Epithelial cell of proximal tubule (primary cell): ENCODE results near the gene OR2T2. TPM values are rescaled to one million over a fixed set of nuclear protein-coding genes. Genes with fewer than 3 reads are reported as not detected.
"Not testable (repeated sequence)": the region's sequence is repeated elsewhere in the genome, so short reads cannot be mapped to it uniquely, and the experiment has no call there.

Source experiments
- DNase-seq: peaks from one replicate; pipeline ENCODE4 v3.0.0-alpha.2; 2011; ENCODE audit warnings: low read depth
- H3K4me3 ChIP-seq: 2 replicates; pipeline ENCODE4 v1.5.1; 2011; ENCODE audit warnings: low read depth, mild to moderate bottlenecking, low read length
- total RNA-seq: library from RNA; depleted of rRNA; stranded (reverse); fragments of >200 nt; gene quantifications from 2 replicates; pipeline ENCODE4 v1.2.3, GENCODE V29; 2015

OR2T2 gene
- total RNA-seq, 1 donor from 2014 or later: not detected

GRCh38 chr1:248432201-248432600 is 13.2 kb upstream of the OR2T2 start:
- DNase-seq, H3K4me3 ChIP-seq: not testable (repeated sequence)

GRCh38 chr1:248433811-248434415 is 11.5 kb upstream of the OR2T2 start:
- not testable (repeated sequence) for DNase-seq, H3K4me3 ChIP-seq

GRCh38 chr1:248434913-248435312 is 10.5 kb upstream of the OR2T2 start:
- H3K4me3 ChIP-seq, DNase-seq: not testable (repeated sequence)

- not testable (repeated sequence) for H3K4me3 ChIP-seq, DNase-seq
Observed at GRCh38 chr1:248436303-248436702, 9.1 kb upstream of the OR2T2 start.

GRCh38 chr1:248438668-248439067 is 6.8 kb upstream of the OR2T2 start:
- H3K4me3 ChIP-seq, DNase-seq: not testable (repeated sequence)

- not testable (repeated sequence) for DNase-seq, H3K4me3 ChIP-seq
Observed at GRCh38 chr1:248439283-248439682, 6.2 kb upstream of the OR2T2 start.

- not testable (repeated sequence) for DNase-seq, H3K4me3 ChIP-seq
Observed at GRCh38 chr1:248442500-248443277, 2.7 kb upstream of the OR2T2 start.

GRCh38 chr1:248444603-248445002 is 834 bp upstream of the OR2T2 start:
- not testable (repeated sequence) for H3K4me3 ChIP-seq, DNase-seq

- not testable (repeated sequence) for DNase-seq, H3K4me3 ChIP-seq
Observed at GRCh38 chr1:248448409-248449074, 3.1 kb downstream of the OR2T2 start.

- H3K4me3 ChIP-seq: not testable (repeated sequence)
Observed at GRCh38 chr1:248449821-248450465, 4.5 kb downstream of the OR2T2 start.

GRCh38 chr1:248450466-248451145 is 5.2 kb downstream of the OR2T2 start:
- not testable (repeated sequence) for DNase-seq, H3K4me3 ChIP-seq

More at GRCh38 chr1:248449821-248450465, 4.5 kb downstream of the OR2T2 start:
- not testable (repeated sequence) for DNase-seq

GRCh38 chr1:248453619-248454018 is 8.2 kb downstream of the OR2T2 start:
- not testable (repeated sequence) for H3K4me3 ChIP-seq, DNase-seq

GRCh38 chr1:248455045-248455444 is 9.6 kb downstream of the OR2T2 start:
- not testable (repeated sequence) for DNase-seq

GRCh38 chr1:248456635-248457034 is 11.2 kb downstream of the OR2T2 start:
- H3K4me3 ChIP-seq, DNase-seq: not testable (repeated sequence)

More at GRCh38 chr1:248455045-248455444, 9.6 kb downstream of the OR2T2 start:
- H3K4me3 ChIP-seq: not testable (repeated sequence)

- not testable (repeated sequence) for DNase-seq, H3K4me3 ChIP-seq
Observed at GRCh38 chr1:248459117-248459516, 13.7 kb downstream of the OR2T2 start.
